ENCODE results near the gene TMEM9. TPM values are rescaled to one million over a fixed set of nuclear protein-coding genes. Genes with fewer than 3 reads are reported as not detected.

Gene TMEM9
- total RNA-seq, 4 donors from 2014 or later, result 73.6 to 163 (median 117) TPM

GRCh38 chr1:201110138-201110537, 44.1 kb downstream of the TMEM9 start:
- Histone ChIP-seq H3K36me3 (no peaks in the 10 kb centered on the region), H3K27ac (no peak overlapping the region), H3K9me3 (no peaks in the 10 kb centered on the region), H3K4me3 (no peak overlapping the region), H3K4me1 (no peaks in the 10 kb centered on the region), H3K27me3 (no peaks in the 10 kb centered on the region)
- intact Hi-C loops (cut with DNase I; ENCODE audit: low total_unique reads), result loop anchor here (5.0 kb wide), 1 partner anchor 138 kb away; no protein-coding TSS in a partner anchor
- TF ChIP-seq CTCF (IDR thresholded peaks at IDR 0.05) (no peak), POLR2A (IDR thresholded peaks at IDR 0.05) (no peak)
- no peak for DNase-seq

- no peaks in the 10 kb centered on the region for H3K36me3 ChIP-seq
- DNase-seq, result no peak
- TF ChIP-seq CTCF (IDR thresholded peaks at IDR 0.05) (no peak), POLR2A (IDR thresholded peaks at IDR 0.05) (no peak)
- no peaks in the 10 kb centered on the region for H3K27me3 ChIP-seq
- H3K9me3 ChIP-seq, result no peaks in the 10 kb centered on the region
- no peaks in the 10 kb centered on the region for H3K4me1 ChIP-seq
- H3K4me3 ChIP-seq, result no peak overlapping the region
- intact Hi-C loops (cut with DNase I; ENCODE audit: low total_unique reads), result loop anchor here (5.0 kb wide), 1 partner anchor 137 kb away; no protein-coding TSS in a partner anchor
- no peak overlapping the region for H3K27ac ChIP-seq
Observed at GRCh38 chr1:201109651-201110050, 44.6 kb downstream of the TMEM9 start.

GRCh38 chr1:201108614-201109013, 45.7 kb downstream of the TMEM9 start:
- Histone ChIP-seq H3K4me3 (no peak overlapping the region), H3K27me3 (no peaks in the 10 kb centered on the region), H3K4me1 (no peaks in the 10 kb centered on the region), H3K36me3 (no peaks in the 10 kb centered on the region), H3K9me3 (no peaks in the 10 kb centered on the region), H3K27ac (no peak overlapping the region)
- intact Hi-C loops (cut with DNase I; ENCODE audit: low total_unique reads), result no loop called here
- no peak for DNase-seq
- TF ChIP-seq POLR2A (IDR thresholded peaks at IDR 0.05), result no peak
- no peak for TF ChIP-seq CTCF (IDR thresholded peaks at IDR 0.05)

GRCh38 chr1:201105688-201106087, 48.6 kb downstream of the TMEM9 start:
- no peaks in the 10 kb centered on the region for H3K4me1 ChIP-seq
- no peak overlapping the region for H3K27ac ChIP-seq
- H3K9me3 ChIP-seq, result no peaks in the 10 kb centered on the region
- H3K36me3 ChIP-seq, result no peaks in the 10 kb centered on the region
- no peak for DNase-seq
- intact Hi-C loops (cut with DNase I; ENCODE audit: low total_unique reads), result no loop called here
- H3K27me3 ChIP-seq, result no peaks in the 10 kb centered on the region
- TF ChIP-seq POLR2A (IDR thresholded peaks at IDR 0.05), result no peak
- TF ChIP-seq CTCF (IDR thresholded peaks at IDR 0.05), result no peak
- no peak overlapping the region for H3K4me3 ChIP-seq

- no peak for DNase-seq
- H3K36me3 ChIP-seq, result no peaks in the 10 kb centered on the region
- no peaks in the 10 kb centered on the region for H3K9me3 ChIP-seq
- intact Hi-C loops (cut with DNase I; ENCODE audit: low total_unique reads), result no loop called here
- no peaks in the 10 kb centered on the region for H3K27me3 ChIP-seq
- no peak overlapping the region for H3K27ac ChIP-seq
- TF ChIP-seq CTCF (IDR thresholded peaks at IDR 0.05) (no peak), POLR2A (IDR thresholded peaks at IDR 0.05) (no peak)
- H3K4me1 ChIP-seq, result no peaks in the 10 kb centered on the region
- no peak overlapping the region for H3K4me3 ChIP-seq
Observed at GRCh38 chr1:201104141-201104540, 50.1 kb downstream of the TMEM9 start.
